ENCODE data around the gene SPATA45.

DNA sequence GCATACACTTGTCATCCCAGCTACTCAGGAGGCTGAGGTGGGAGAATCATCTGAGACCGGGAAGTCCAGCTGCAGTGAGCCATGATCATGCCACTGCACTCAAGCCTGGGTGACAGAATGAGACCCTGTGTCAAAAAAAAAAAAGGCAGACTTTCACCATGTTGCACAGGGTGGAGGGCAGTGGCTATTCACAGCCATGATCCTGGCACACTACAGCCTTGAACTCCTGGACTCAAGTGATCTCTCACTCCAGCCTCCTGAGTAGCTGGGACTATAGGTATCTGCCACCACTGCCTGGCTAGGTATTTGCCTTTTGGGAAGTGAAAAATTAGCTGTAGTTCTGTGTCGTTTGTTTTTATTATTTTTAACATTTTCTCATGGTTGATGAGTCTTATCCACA, 19.1 kb downstream of the SPATA45 start:
- TF ChIP-seq, protein P1, sequence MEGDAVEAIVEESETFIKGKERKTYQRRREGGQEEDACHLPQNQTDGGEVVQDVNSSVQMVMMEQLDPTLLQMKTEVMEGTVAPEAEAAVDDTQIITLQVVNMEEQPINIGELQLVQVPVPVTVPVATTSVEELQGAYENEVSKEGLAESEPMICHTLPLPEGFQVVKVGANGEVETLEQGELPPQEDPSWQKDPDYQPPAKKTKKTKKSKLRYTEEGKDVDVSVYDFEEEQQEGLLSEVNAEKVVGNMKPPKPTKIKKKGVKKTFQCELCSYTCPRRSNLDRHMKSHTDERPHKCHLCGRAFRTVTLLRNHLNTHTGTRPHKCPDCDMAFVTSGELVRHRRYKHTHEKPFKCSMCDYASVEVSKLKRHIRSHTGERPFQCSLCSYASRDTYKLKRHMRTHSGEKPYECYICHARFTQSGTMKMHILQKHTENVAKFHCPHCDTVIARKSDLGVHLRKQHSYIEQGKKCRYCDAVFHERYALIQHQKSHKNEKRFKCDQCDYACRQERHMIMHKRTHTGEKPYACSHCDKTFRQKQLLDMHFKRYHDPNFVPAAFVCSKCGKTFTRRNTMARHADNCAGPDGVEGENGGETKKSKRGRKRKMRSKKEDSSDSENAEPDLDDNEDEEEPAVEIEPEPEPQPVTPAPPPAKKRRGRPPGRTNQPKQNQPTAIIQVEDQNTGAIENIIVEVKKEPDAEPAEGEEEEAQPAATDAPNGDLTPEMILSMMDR (conservative IDR thresholded peaks at IDR 0.05; ENCODE audit: low read depth, low read length), result no peak
- no peak for TF ChIP-seq EZH2 (IDR thresholded peaks at IDR 0.05; ENCODE audit: low read length, unreplicated experiment)
- no peak for TF ChIP-seq EZH2phosphoT487 (IDR thresholded peaks at IDR 0.05; ENCODE audit: borderline replicate concordance, low read length)
